ENCODE data around the gene E4F1. TPM values are rescaled to one million over a fixed set of nuclear protein-coding genes. Genes with fewer than 3 reads are reported as not detected.

The E4F1 gene
- total RNA-seq, 1 donor = 31.5 TPM

GRCh38 chr16:2176047-2176446 is 47.3 kb upstream of the E4F1 start:
- no peak overlapping the region for H3K4me3 ChIP-seq (ENCODE audit: insufficient read depth, low read length)
- H3K4me2 ChIP-seq (ENCODE audit: insufficient read depth, low read length) = no peak overlapping the region
- TF ChIP-seq CTCF (IDR thresholded peaks at IDR 0.05; ENCODE audit: extremely low read depth, low read depth, low read length) = no peak
- no peaks in the 10 kb centered on the region for H3K27me3 ChIP-seq (ENCODE audit: insufficient read depth, low read length)
- no peak overlapping the region for H2AFZ ChIP-seq (ENCODE audit: low read length)
- no peak for DNase-seq (ENCODE audit: insufficient read length, low spot score, missing footprints)
- H4K20me1 ChIP-seq (ENCODE audit: insufficient read depth, low read length) = peaks cover 8% of the 10 kb centered on the region
- no peaks in the 10 kb centered on the region for H3K9me3 ChIP-seq (ENCODE audit: low read depth, low read length)
- H3K4me1 ChIP-seq (ENCODE audit: insufficient read depth, low read length) = no peaks in the 10 kb centered on the region
- no peak overlapping the region for H3K27ac ChIP-seq (ENCODE audit: low read depth, low read length)
- peaks cover 42% of the 10 kb centered on the region for H3K36me3 ChIP-seq (ENCODE audit: insufficient read depth, low read length)
- no peaks in the 10 kb centered on the region for H3K79me2 ChIP-seq (ENCODE audit: insufficient read depth, low read length)

- TF ChIP-seq CTCF (IDR thresholded peaks at IDR 0.05; ENCODE audit: extremely low read depth, low read depth, low read length) = no peak
- H3K4me3 ChIP-seq (ENCODE audit: insufficient read depth, low read length) = no peak overlapping the region
- H2AFZ ChIP-seq (ENCODE audit: low read length) = no peak overlapping the region
These were observed 46.3 kb upstream of the E4F1 start for GRCh38 chr16:2177101-2177500.

GRCh38 chr16:2177561-2177960 is 45.8 kb upstream of the E4F1 start:
- Histone ChIP-seq H3K79me2 (ENCODE audit: insufficient read depth, low read length) (no peaks in the 10 kb centered on the region), H3K27me3 (ENCODE audit: insufficient read depth, low read length) (no peaks in the 10 kb centered on the region), H3K36me3 (ENCODE audit: insufficient read depth, low read length) (peaks cover 42% of the 10 kb centered on the region), H3K9me3 (ENCODE audit: low read depth, low read length) (no peaks in the 10 kb centered on the region), H3K27ac (ENCODE audit: low read depth, low read length) (no peak overlapping the region), H3K4me3 (ENCODE audit: insufficient read depth, low read length) (no peak overlapping the region), H3K4me1 (ENCODE audit: insufficient read depth, low read length) (no peaks in the 10 kb centered on the region), H3K4me2 (ENCODE audit: insufficient read depth, low read length) (no peak overlapping the region), H4K20me1 (ENCODE audit: insufficient read depth, low read length) (peaks cover 8% of the 10 kb centered on the region), H2AFZ (ENCODE audit: low read length) (no peak overlapping the region)
- TF ChIP-seq CTCF (IDR thresholded peaks at IDR 0.05; ENCODE audit: extremely low read depth, low read depth, low read length) = no peak
- no peak for DNase-seq (ENCODE audit: insufficient read length, low spot score, missing footprints)

More at GRCh38 chr16:2177101-2177500, 46.3 kb upstream of the E4F1 start:
- no peak overlapping the region for H3K27ac ChIP-seq (ENCODE audit: low read depth, low read length)
- no peaks in the 10 kb centered on the region for H3K4me1 ChIP-seq (ENCODE audit: insufficient read depth, low read length)
- H3K79me2 ChIP-seq (ENCODE audit: insufficient read depth, low read length) = no peaks in the 10 kb centered on the region
- no peaks in the 10 kb centered on the region for H3K9me3 ChIP-seq (ENCODE audit: low read depth, low read length)
- DNase-seq (ENCODE audit: insufficient read length, low spot score, missing footprints) = no peak
- peaks cover 8% of the 10 kb centered on the region for H4K20me1 ChIP-seq (ENCODE audit: insufficient read depth, low read length)
- peaks cover 42% of the 10 kb centered on the region for H3K36me3 ChIP-seq (ENCODE audit: insufficient read depth, low read length)
- H3K4me2 ChIP-seq (ENCODE audit: insufficient read depth, low read length) = no peak overlapping the region
- H3K27me3 ChIP-seq (ENCODE audit: insufficient read depth, low read length) = no peaks in the 10 kb centered on the region

- Histone ChIP-seq H2AFZ (ENCODE audit: low read length) (no peak overlapping the region), H3K79me2 (ENCODE audit: insufficient read depth, low read length) (no peaks in the 10 kb centered on the region), H3K27ac (ENCODE audit: low read depth, low read length) (no peak overlapping the region), H3K4me1 (ENCODE audit: insufficient read depth, low read length) (no peaks in the 10 kb centered on the region), H3K4me3 (ENCODE audit: insufficient read depth, low read length) (no peak overlapping the region), H4K20me1 (ENCODE audit: insufficient read depth, low read length) (peaks cover 8% of the 10 kb centered on the region), H3K27me3 (ENCODE audit: insufficient read depth, low read length) (no peaks in the 10 kb centered on the region), H3K36me3 (ENCODE audit: insufficient read depth, low read length) (peaks cover 37% of the 10 kb centered on the region), H3K9me3 (ENCODE audit: low read depth, low read length) (no peaks in the 10 kb centered on the region), H3K4me2 (ENCODE audit: insufficient read depth, low read length) (no peak overlapping the region)
- TF ChIP-seq CTCF (IDR thresholded peaks at IDR 0.05; ENCODE audit: extremely low read depth, low read depth, low read length) = no peak
- DNase-seq (ENCODE audit: insufficient read length, low spot score, missing footprints) = no peak
These were observed 44.9 kb upstream of the E4F1 start for GRCh38 chr16:2178321-2179106.

Data from osteoblast (primary cell).